Raji (cell line): ENCODE results near the gene EDIL3.

ENCODE experiments used
- POLR2A ChIP-seq: IDR thresholded peaks from 2 replicates; pipeline ENCODE4 v1.6.1; 2011; ENCODE audit warnings: low read depth, low read length, control low read depth; ENCODE audit not compliant: insufficient read depth

Gene EDIL3

GRCh38 chr5:84115727-84116126 is 269.0 kb downstream of the EDIL3 start:
- no peak for TF ChIP-seq POLR2A

- TF ChIP-seq POLR2A, result no peak
Measured at GRCh38 chr5:84113246-84114105, 271.2 kb downstream of the EDIL3 start.

DNA sequence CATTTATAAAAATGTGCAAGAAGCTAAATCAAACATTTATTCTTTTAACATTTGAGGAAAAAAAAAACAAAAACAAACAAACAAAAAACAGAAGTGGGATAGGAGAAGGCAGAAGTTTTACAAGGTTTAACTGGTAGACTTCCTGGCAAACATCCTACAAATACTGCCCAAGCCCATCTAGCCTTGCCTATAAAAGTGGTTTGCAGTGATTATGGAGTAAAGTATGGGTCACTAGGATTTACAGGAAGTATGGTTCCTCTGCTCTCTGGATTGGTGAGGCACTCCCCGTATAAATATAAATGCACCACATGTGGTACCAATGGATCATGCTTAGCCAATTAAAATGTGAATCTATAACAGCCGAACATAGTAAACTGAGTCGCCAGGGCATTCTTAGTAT is 291.9 kb downstream of the EDIL3 start:
- no peak for TF ChIP-seq POLR2A

DNA sequence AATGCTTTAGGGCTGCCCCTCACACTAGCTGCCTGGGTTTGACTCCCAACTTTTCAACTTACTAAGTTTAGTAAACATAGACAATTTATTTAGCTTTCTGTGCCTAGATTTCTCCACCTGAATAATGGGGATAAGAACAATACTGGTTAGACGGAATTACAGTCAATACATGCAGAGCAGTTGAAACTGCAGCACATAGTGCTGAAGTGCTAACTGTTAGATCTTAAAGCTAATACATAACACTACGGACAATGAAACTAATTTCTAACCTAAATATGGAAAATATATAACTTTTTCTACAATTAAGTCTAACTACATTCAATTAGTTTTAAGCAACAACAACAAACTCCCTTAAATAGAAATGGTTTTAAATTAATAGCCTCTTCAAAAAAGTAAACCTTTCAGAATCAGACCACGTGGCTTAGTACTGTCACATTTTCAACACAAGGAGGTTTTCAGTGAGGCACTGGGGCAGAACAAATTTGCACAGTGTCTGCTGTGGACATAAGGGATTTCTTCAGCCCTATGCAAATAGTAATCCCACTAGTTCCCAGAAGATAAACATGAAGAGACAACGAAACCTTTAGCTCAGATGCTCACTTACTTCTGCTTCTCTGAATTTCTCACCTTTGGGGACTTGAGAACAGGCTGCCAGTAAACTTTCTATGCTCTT is 293.4 kb downstream of the EDIL3 start:
- TF ChIP-seq POLR2A, result no peak

DNA sequence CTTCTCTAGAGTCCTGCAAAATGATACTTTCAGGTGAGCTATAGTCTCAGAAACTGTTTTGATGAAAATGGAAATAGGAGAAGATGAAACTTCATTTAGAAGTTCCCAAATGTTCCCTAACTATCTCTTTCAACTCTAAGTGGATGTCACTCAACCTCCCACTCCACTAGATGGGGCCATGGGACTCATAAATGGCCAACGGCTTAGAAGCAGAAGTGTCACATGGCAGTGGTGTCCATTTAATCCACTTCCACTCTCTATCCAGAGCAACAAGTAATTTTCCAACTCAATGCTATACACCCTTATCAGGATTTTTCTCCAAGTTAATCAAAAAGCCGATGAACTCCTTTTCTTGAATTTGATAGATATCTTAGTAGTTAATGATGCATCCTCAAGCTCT is 295.7 kb downstream of the EDIL3 start:
- no peak for TF ChIP-seq POLR2A

- no peak for TF ChIP-seq POLR2A
Measured at GRCh38 chr5:84086511-84086910, 298.2 kb downstream of the EDIL3 start.

GRCh38 chr5:84085387-84086041 is 299.2 kb downstream of the EDIL3 start:
- TF ChIP-seq POLR2A, result no peak

DNA sequence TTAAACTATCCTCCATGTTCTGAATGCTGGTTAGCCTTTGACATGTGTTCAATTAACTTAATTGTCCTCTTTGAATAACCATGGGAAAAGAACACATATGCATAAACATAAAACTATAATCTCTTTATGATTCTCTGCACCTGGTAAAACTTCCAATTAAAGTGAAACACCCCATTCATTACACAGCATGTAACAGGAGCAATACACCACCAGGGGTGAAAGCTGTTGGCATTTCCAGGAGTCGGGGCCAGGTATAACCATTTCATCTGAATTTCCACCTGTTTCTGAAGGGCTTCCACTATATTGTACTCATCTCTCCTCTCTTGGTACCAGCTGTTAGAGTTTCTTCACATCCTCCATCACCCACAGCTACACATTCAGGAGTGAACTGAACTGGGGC is 303.8 kb downstream of the EDIL3 start:
- TF ChIP-seq POLR2A, result no peak

DNA sequence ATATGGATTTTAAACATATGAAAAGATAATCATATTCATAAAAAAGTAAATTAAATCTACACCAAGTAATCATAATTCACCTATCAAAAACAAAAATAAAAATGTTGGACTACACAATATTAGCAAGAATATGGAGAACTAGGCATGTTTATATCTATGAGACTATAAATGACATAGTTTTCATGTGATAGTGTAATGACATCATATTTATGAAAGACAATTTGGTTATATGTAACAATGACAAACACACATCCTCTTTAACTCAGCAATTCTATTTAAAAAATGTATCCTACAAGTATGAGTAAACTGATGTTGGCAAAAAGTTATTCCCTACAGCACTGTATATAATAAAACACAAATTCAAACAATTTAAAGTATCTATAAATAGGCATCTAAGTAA is 312.3 kb downstream of the EDIL3 start:
- TF ChIP-seq POLR2A, result no peak

GRCh38 chr5:84069608-84070179 is 315.0 kb downstream of the EDIL3 start:
- TF ChIP-seq POLR2A, result no peak

GRCh38 chr5:84063041-84063440 is 321.6 kb downstream of the EDIL3 start:
- no peak for TF ChIP-seq POLR2A

DNA sequence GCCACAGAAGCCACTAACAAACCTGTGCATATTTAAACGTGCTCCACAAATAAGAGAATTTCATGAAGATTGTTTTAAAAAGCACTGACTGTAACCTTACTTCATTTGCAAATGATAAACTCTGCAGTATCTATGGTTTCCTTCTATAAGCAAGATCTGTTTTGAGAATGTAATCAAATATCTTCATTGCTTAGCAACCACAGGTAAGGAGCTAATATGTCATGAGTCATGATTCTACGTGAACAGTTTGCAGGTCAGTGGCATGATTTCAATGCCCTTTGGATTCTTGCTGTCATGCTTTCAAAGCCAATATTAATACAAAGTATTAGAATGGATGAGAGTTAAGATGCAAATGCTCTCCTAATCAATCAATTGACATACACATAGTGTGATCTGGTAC is 325.0 kb downstream of the EDIL3 start:
- TF ChIP-seq POLR2A, result no peak

GRCh38 chr5:84058561-84058960 is 326.1 kb downstream of the EDIL3 start:
- TF ChIP-seq POLR2A, result no peak

DNA sequence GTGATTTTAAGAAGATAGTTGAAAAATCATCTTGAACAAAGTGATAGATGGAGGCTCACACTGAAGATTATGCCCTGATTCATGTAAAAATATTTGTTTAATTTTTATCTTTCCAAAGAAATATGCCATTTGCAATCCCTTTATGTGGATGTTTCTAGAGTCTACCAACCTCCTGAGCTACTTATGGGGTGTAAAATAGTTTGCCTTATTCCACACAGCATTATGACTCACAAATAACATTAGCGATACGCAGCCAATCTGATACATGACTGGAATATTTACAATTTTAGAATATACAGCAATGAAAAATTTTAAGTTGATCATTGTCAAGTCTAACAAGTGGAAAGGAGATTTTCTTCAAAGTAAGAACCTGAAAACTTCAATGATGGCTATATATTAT is 327.5 kb downstream of the EDIL3 start:
- no peak for TF ChIP-seq POLR2A

DNA sequence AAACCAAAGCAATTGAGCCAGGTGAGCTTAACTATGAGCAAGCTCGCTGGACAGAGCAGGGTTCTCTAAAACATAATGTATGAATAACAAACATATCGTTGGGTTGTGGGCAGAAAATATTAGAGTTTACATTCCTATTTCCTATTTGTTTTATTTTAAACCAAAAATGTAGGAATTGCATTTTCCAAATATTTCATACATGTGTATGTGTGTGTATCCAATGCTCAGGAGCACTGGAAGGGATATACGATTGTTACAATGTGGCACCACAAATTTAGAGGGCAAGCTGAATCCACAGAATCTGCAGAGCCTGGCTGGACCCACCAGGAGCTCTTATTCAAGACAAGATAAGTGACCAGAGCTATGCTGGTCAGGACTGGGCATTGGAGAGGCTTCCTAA is 338.7 kb downstream of the EDIL3 start:
- TF ChIP-seq POLR2A, result no peak

- TF ChIP-seq POLR2A, result no peak
Measured at GRCh38 chr5:84036842-84037241, 347.8 kb downstream of the EDIL3 start.

- TF ChIP-seq POLR2A, result no peak
Measured at GRCh38 chr5:84032324-84032723, 352.4 kb downstream of the EDIL3 start.
